ENCODE results near the gene HCN2. TPM values are rescaled to one million over a fixed set of nuclear protein-coding genes. Genes with fewer than 3 reads are reported as not detected.
A peak's percentile ranks its signal among the peaks of the same experiment; 100 is the strongest.

HCN2 gene
- total RNA-seq, 2 donors from 2014 or later: 0.17 to 0.40 TPM

DNA sequence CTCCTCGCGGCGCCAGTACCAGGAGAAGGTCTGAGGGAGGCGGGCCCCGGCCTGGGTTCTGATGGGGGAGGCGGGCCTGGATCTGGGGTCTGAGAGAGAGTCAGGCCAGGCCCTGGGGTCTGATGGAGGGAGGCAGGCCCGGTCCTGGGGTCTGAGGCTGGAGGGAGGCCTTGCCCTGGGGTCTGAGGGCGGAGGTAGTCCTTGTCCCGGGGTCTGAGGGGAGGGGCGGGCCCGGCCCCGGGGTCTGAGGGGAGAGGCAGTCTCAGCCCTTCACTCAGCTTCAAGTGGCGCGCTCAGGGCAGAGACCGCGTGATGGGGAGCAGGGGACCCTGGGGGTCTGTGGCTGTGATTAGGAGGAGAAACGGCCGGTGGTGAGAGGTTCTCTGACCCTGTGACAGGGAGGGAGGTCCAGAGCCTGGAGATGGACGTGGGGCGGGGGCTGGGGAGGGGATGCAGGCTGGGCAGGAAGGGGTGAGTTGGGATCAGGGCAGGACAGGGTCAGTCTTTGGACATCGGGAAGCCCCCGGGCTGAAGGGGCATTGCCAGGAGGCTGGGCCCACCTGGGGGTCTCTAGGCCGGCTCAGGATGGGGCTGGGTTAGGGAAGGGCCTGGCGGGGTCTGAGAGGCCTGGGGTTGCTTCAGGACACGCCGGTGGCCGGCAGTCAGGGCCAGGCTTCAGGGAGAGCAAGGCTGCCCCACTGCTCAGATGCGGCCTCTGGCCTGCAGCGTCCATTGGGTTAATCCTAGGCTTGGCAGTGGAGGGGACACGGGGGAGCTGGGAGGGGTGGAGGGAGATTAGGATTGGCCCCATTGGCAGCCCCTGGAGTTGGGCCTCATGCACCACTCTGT is 18.7 kb downstream of the HCN2 start:
- Histone ChIP-seq H3K4me3 (no peak overlapping the region), H3K9me3 (no peaks in the 10 kb centered on the region), H3K27me3 (peaks cover 24% of the 10 kb centered on the region), H3K9ac (ENCODE audit: low read depth in 2 of 2, low read length in 2 of 2) (no peak overlapping the region), H3K36me3 (no peaks in the 10 kb centered on the region), H3K4me1 (no peaks in the 10 kb centered on the region), H3K27ac (no peak overlapping the region)
- TF ChIP-seq CTCF (IDR thresholded peaks at IDR 0.05): no peak
- intact Hi-C loops (cut with DNase I): no loop called here
- DNase-seq: no peak

DNA sequence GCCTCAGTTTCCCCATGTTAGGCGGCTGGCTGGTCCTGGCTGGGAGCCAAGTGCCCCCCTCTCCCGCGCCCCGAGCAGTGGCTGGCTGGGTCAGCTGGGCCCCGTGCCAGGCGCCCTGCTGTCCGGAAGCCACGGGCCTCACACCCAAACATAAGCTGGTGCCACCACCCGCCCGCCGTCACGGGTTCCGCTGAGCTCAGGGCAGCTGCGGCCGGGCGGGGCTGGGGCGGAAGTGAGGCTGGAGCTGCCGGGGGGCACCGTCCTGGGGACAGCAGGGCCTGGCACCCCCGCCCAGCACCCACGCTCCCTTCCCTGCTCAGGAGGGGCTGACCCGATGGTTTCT is 19.3 kb downstream of the HCN2 start:
- Histone ChIP-seq H3K27me3 (peaks cover 24% of the 10 kb centered on the region), H3K36me3 (no peaks in the 10 kb centered on the region), H3K27ac (no peak overlapping the region), H3K9me3 (no peaks in the 10 kb centered on the region), H3K4me3 (no peak overlapping the region), H3K4me1 (no peaks in the 10 kb centered on the region), H3K9ac (ENCODE audit: low read depth in 2 of 2, low read length in 2 of 2) (no peak overlapping the region)
- no peak for DNase-seq
- intact Hi-C loops (cut with DNase I): no loop called here
- no peak for TF ChIP-seq CTCF (IDR thresholded peaks at IDR 0.05)

- Histone ChIP-seq H3K9me3 (no peaks in the 10 kb centered on the region), H3K4me3 (peak overlapping the region; percentile 15), H3K4me1 (no peaks in the 10 kb centered on the region), H3K27me3 (peaks cover 24% of the 10 kb centered on the region), H3K36me3 (no peaks in the 10 kb centered on the region), H3K9ac (ENCODE audit: low read depth in 2 of 2, low read length in 2 of 2) (no peak overlapping the region), H3K27ac (peak overlapping the region; percentile 22)
- no peak for DNase-seq
- TF ChIP-seq CTCF (IDR thresholded peaks at IDR 0.05): no peak
- intact Hi-C loops (cut with DNase I): no loop called here
Observed at GRCh38 chr19:610071-610800, 20.6 kb downstream of the HCN2 start.

DNA sequence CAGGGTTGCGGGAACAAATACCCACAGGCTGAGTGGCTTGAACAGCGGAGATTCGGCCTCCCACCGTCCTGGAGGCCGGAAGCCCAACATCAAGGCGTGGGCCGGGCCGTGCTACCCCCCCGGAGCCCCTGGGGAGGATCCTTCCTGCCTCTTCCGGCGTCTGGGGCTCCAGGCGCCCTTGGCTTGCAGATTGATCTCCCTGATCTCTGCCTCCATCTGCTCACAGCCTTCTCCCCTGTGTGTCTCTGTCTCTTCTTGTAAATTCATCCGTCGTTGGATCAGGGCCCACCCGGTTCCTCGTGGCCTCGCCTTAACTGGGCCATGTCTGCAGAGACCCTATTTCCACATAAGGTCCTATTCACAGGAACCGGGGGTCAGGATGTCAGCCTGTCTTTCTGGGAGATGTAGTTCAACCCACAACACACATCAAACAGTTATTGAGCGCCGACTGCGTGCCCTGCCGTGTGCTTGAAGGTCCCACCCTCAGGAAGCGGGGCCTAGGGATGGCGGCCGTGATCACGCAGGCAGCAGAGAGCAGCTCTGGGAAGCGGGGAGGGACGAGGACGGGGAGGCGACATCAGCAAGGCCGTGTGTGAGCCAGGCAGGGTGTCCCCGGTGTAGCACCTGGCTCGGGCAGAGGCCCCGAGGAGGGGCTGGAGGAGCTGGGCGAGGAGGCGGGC is 21.3 kb downstream of the HCN2 start:
- TF ChIP-seq CTCF (IDR thresholded peaks at IDR 0.05): no peak
- Histone ChIP-seq H3K4me3 (peak overlapping the region; percentile 15), H3K27ac (peak overlapping the region; percentile 22), H3K4me1 (no peaks in the 10 kb centered on the region), H3K36me3 (no peaks in the 10 kb centered on the region), H3K9me3 (no peaks in the 10 kb centered on the region), H3K9ac (ENCODE audit: low read depth in 2 of 2, low read length in 2 of 2) (peak overlapping the region in 1 of 2 donors; percentile 50), H3K27me3 (peaks cover 28% of the 10 kb centered on the region)
- intact Hi-C loops (cut with DNase I): no loop called here
- no peak for DNase-seq

DNA sequence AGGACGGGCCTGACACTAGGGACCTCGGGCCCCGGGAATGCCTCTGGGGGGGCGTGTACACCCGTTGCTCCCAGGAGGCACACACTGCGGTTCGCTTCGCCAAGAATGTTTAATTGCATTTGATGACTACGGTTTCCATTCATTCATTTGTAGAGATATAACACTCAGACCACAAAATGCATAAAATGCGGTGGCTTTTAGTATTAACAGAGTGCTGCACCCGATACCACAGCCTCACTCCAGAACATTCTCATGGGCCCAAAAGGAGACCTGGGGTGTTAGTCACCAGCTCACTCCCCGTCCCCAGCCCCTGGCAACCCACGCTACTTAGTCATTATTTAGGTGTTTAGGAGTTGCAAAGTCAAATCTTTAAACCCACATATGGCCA is 21.8 kb downstream of the HCN2 start:
- no peak for TF ChIP-seq CTCF (IDR thresholded peaks at IDR 0.05)
- H3K9ac ChIP-seq (ENCODE audit: low read depth in 2 of 2, low read length in 2 of 2): no peak overlapping the region

More for the DNA sequence above, 21.8 kb downstream of the HCN2 start:
- no peak overlapping the region for H3K4me3 ChIP-seq
- DNase-seq: no peak
- H3K9me3 ChIP-seq: no peaks in the 10 kb centered on the region
- intact Hi-C loops (cut with DNase I): no loop called here
- no peaks in the 10 kb centered on the region for H3K36me3 ChIP-seq
- H3K27ac ChIP-seq: no peak overlapping the region
- H3K4me1 ChIP-seq: no peaks in the 10 kb centered on the region
- peaks cover 28% of the 10 kb centered on the region for H3K27me3 ChIP-seq

All from colonic mucosa (tissue), 4 donors.